HEK293 (cell line): ENCODE results near the gene NRIP1.

Experiments used
- KLF16 ChIP-seq: fragments of 450-650 bp; formaldehyde crosslinking; IDR thresholded peaks from 2 replicates; pipeline ENCODE4 v1.5.1; 2017; ENCODE audit warnings: missing biosample characterization, missing genetic modification characterization
- MYNN ChIP-seq: fragments of 450-650 bp; formaldehyde crosslinking; IDR thresholded peaks from 2 replicates; pipeline ENCODE4 v1.5.1; 2016; ENCODE audit warnings: missing biosample characterization, missing genetic modification characterization, borderline replicate concordance
- ZNF121 ChIP-seq: fragments of 450-650 bp; formaldehyde crosslinking; IDR thresholded peaks from 2 replicates; pipeline ENCODE4 v1.5.1; 2016; ENCODE audit warnings: missing biosample characterization, missing genetic modification characterization
- ZNF138 ChIP-seq: fragments of 450-650 bp; formaldehyde crosslinking; IDR thresholded peaks from 2 replicates; pipeline ENCODE4 v1.5.1; 2016; ENCODE audit warnings: missing biosample characterization, missing genetic modification characterization, borderline replicate concordance
- TF ChIP-seq, protein P1 (sequence below): fragments of 450-650 bp; formaldehyde crosslinking; IDR thresholded peaks from 2 replicates; pipeline ENCODE4 v1.5.1; 2016; ENCODE audit warnings: missing biosample characterization, missing genetic modification characterization

DNA sequence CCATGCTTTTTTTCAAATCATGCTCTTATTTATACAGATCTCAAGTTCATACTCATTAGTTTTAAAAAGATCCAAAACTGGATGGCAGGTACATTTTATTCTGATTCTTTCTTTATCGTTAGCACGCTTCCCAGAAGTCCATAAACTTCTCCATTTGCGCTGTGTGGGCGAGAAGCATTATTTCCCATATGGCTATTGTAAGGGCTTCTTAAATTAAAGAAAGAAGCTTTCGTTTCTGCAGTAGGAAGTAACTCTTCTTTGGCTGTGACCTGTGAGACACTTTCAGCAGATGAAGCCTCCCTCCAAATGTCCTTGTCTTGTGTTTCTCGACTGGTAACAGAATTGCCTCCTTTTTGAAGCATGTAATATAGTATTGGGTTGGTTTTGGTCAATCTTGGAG, 100.2 kb downstream of the NRIP1 start:
- TF ChIP-seq KLF16, result no peak
- no peak for TF ChIP-seq MYNN
- TF ChIP-seq, protein P1, sequence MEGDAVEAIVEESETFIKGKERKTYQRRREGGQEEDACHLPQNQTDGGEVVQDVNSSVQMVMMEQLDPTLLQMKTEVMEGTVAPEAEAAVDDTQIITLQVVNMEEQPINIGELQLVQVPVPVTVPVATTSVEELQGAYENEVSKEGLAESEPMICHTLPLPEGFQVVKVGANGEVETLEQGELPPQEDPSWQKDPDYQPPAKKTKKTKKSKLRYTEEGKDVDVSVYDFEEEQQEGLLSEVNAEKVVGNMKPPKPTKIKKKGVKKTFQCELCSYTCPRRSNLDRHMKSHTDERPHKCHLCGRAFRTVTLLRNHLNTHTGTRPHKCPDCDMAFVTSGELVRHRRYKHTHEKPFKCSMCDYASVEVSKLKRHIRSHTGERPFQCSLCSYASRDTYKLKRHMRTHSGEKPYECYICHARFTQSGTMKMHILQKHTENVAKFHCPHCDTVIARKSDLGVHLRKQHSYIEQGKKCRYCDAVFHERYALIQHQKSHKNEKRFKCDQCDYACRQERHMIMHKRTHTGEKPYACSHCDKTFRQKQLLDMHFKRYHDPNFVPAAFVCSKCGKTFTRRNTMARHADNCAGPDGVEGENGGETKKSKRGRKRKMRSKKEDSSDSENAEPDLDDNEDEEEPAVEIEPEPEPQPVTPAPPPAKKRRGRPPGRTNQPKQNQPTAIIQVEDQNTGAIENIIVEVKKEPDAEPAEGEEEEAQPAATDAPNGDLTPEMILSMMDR (tag by site-specific recombination), result no peak
- no peak for TF ChIP-seq ZNF138 (tag by site-specific recombination)
- no peak for TF ChIP-seq ZNF121 (tag by site-specific recombination)
